ENCODE results near the gene TPPP2. TPM values are rescaled to one million over a fixed set of nuclear protein-coding genes. Genes with fewer than 3 reads are reported as not detected.

TPPP2 gene
- total RNA-seq, 2 donors from 2014 or later, result 0.94 TPM; not detected in 1

GRCh38 chr14:21026274-21026987, 3.6 kb upstream of the TPPP2 start:
- H3K9ac ChIP-seq (ENCODE audit: low read depth in 2 of 2, low read length in 2 of 2), result no peak overlapping the region
- TF ChIP-seq CTCF (IDR thresholded peaks at IDR 0.05), result no peak
- H3K36me3 ChIP-seq, result no peaks in the 10 kb centered on the region
- H3K4me3 ChIP-seq, result no peak overlapping the region
- DNase-seq, result no peak
- intact Hi-C loops (cut with DNase I), result no loop called here
- H3K9me3 ChIP-seq, result no peaks in the 10 kb centered on the region
- H3K4me1 ChIP-seq, result no peaks in the 10 kb centered on the region
- H3K27me3 ChIP-seq, result no peaks in the 10 kb centered on the region
- no peak overlapping the region for H3K27ac ChIP-seq

GRCh38 chr14:21026988-21027315, 3.1 kb upstream of the TPPP2 start:
- H3K36me3 ChIP-seq, result no peaks in the 10 kb centered on the region
- H3K27me3 ChIP-seq, result no peaks in the 10 kb centered on the region
- no peak for DNase-seq
- no peaks in the 10 kb centered on the region for H3K9me3 ChIP-seq
- no peak for TF ChIP-seq CTCF (IDR thresholded peaks at IDR 0.05)
- H3K9ac ChIP-seq (ENCODE audit: low read depth in 2 of 2, low read length in 2 of 2), result no peak overlapping the region
- intact Hi-C loops (cut with DNase I), result no loop called here
- no peak overlapping the region for H3K4me3 ChIP-seq
- H3K27ac ChIP-seq, result no peak overlapping the region
- H3K4me1 ChIP-seq, result no peaks in the 10 kb centered on the region

GRCh38 chr14:21030531-21030930, 514 bp downstream of the TPPP2 start:
- DNase-seq, result no peak
- Histone ChIP-seq H3K9ac (ENCODE audit: low read depth in 2 of 2, low read length in 2 of 2) (no peak overlapping the region), H3K27ac (no peak overlapping the region), H3K4me1 (no peaks in the 10 kb centered on the region), H3K27me3 (no peaks in the 10 kb centered on the region), H3K36me3 (no peaks in the 10 kb centered on the region), H3K9me3 (no peaks in the 10 kb centered on the region), H3K4me3 (no peak overlapping the region)
- intact Hi-C loops (cut with DNase I), result loop anchor here (10.0 kb wide), 1 partner anchor 176 kb away; no protein-coding TSS in a partner anchor
- TF ChIP-seq CTCF (IDR thresholded peaks at IDR 0.05), result no peak

GRCh38 chr14:21032326-21033132, 2.5 kb downstream of the TPPP2 start:
- H3K9ac ChIP-seq (ENCODE audit: low read depth in 2 of 2, low read length in 2 of 2), result no peak overlapping the region
- no peaks in the 10 kb centered on the region for H3K27me3 ChIP-seq
- H3K4me3 ChIP-seq, result no peak overlapping the region
- H3K27ac ChIP-seq, result no peak overlapping the region
- TF ChIP-seq CTCF (IDR thresholded peaks at IDR 0.05), result no peak
- no peaks in the 10 kb centered on the region for H3K36me3 ChIP-seq
- intact Hi-C loops (cut with DNase I), result loop anchor here (10.0 kb wide), 1 partner anchor 178 kb away; no protein-coding TSS in a partner anchor
- no peaks in the 10 kb centered on the region for H3K4me1 ChIP-seq
- H3K9me3 ChIP-seq, result no peaks in the 10 kb centered on the region
- DNase-seq, result no peak

- Histone ChIP-seq H3K4me1 (no peaks in the 10 kb centered on the region), H3K36me3 (no peaks in the 10 kb centered on the region), H3K9me3 (no peaks in the 10 kb centered on the region), H3K27ac (no peak overlapping the region), H3K9ac (ENCODE audit: low read depth in 2 of 2, low read length in 2 of 2) (no peak overlapping the region), H3K27me3 (no peaks in the 10 kb centered on the region), H3K4me3 (no peak overlapping the region)
- no peak for DNase-seq
- intact Hi-C loops (cut with DNase I), result loop anchor here (10.0 kb wide), 1 partner anchor 178 kb away; no protein-coding TSS in a partner anchor
- TF ChIP-seq CTCF (IDR thresholded peaks at IDR 0.05), result no peak
Observed at GRCh38 chr14:21033133-21033698, 3.2 kb downstream of the TPPP2 start.
